Measurements from ENCODE around the gene MRE11. TPM values are rescaled to one million over a fixed set of nuclear protein-coding genes. Genes with fewer than 3 reads are reported as not detected.

Gene MRE11
- total and polyA plus RNA-seq, 10 of the 15 experiments (the other 5 are each of a cell fraction or from before 2014, with no cell fraction given) = 16.2 to 39.2 (median 26.9) TPM

- TF ChIP-seq NFYB (IDR thresholded peaks at IDR 0.05; ENCODE audit: insufficient read depth, low read depth, low read length) = no peak
- no peak for TF ChIP-seq ATF7 (IDR thresholded peaks at IDR 0.05; ENCODE audit: low read depth)
- TF ChIP-seq ZSCAN29 (IDR thresholded peaks at IDR 0.05) = no peak
Observed at GRCh38 chr11:94398101-94398500, 95.5 kb downstream of the MRE11 start (continued).

GRCh38 chr11:94396282-94396681, 97.4 kb downstream of the MRE11 start:
- ATAC-seq = no peak
- CTCF ChIA-PET = no interaction called here
- TF ChIP-seq RAD51 (IDR thresholded peaks at IDR 0.05) (no peak), SMAD1 (IDR thresholded peaks at IDR 0.05; ENCODE audit: low read depth, partially characterized antibody) (no peak), E2F8 (IDR thresholded peaks at IDR 0.05; ENCODE audit: low read depth, partially characterized antibody) (no peak), TAF1 (IDR thresholded peaks at IDR 0.05; ENCODE audit: borderline replicate concordance, low read depth, low read length) (no peak), BCL3 (IDR thresholded peaks at IDR 0.05; ENCODE audit: borderline replicate concordance, insufficient read depth, low read depth, low read length, poor library complexity, severe bottlenecking) (no peak), HDAC6 (IDR thresholded peaks at IDR 0.05; ENCODE audit: unreplicated experiment) (no peak), FOS (IDR thresholded peaks at IDR 0.05; ENCODE audit: borderline replicate concordance, extremely low read depth, insufficient read length) (no peak), ZNF384 (IDR thresholded peaks at IDR 0.05; ENCODE audit: borderline replicate concordance, low read depth, low read length) (no peak), NKRF (conservative IDR thresholded peaks at IDR 0.05) (no peak)

More at GRCh38 chr11:94396282-94396681, 97.4 kb downstream of the MRE11 start:
- Histone ChIP-seq H3K4me2 (ENCODE audit: control insufficient read depth, insufficient read depth) (no peak overlapping the region), H4K20me1 (ENCODE audit: control insufficient read depth, insufficient read depth) (no peaks in the 10 kb centered on the region; the same call in 1 of the 2 replicates), H3K9me3 (replicated peaks; ENCODE audit: control insufficient read depth, insufficient read depth, low read length) (no peaks in the 10 kb centered on the region), H3K36me3 (ENCODE audit: control insufficient read depth in 2 of 2, insufficient read depth in 2 of 2, low read length in 1 of 2) (no peaks in the 10 kb centered on the region), H3K9ac (ENCODE audit: control insufficient read depth, insufficient read depth, low read length) (no peak overlapping the region), H3K4me3 (no peak overlapping the region), H2AFZ (ENCODE audit: control insufficient read depth, low read depth, low read length) (no peak overlapping the region), H3K27me3 (replicated peaks in 1 of 2; ENCODE audit: control insufficient read depth in 2 of 2, insufficient read depth in 2 of 2, low read length in 1 of 2) (peaks cover 0 to 2% of the 10 kb centered on the region in 2 experiments; a peak in 3 of 4 replicates), H3K79me2 (ENCODE audit: control insufficient read depth, insufficient read depth, low read length) (no peaks in the 10 kb centered on the region), H3K4me1 (ENCODE audit: control insufficient read depth, insufficient read depth, low read length) (no peaks in the 10 kb centered on the region), H3K27ac (ENCODE audit: control insufficient read depth, insufficient read depth) (no peak overlapping the region)
- SMC1A ChIA-PET (ENCODE audit: uncharacterized antibody, unreplicated experiment) = no interaction called here
- in situ Hi-C loops (cut with MboI) = no loop called here
- intact Hi-C loops (cut with micrococcal nuclease; ENCODE audit: unreplicated experiment) = no loop called here
- FAIRE-seq (no peak), DNase-seq (ENCODE audit: low read depth, low spot score) (no peak)
- RAD21 ChIA-PET (ENCODE audit: unreplicated experiment) = no interaction called here
- POLR2A ChIA-PET = no interaction called here
- no TSS peak for BruUV-seq (replicated peaks)
- 67% methylated on average over 5 of the region's 5 CpGs for WGBS (ENCODE audit: insufficient coverage, insufficient replicate concordance, low lambda C conversion rate, missing lambda C conversion rate)
